NCI-H1436 treated with DMSO at 0.1 percent for 48 hours (cell line): ENCODE results near the gene SPAG7.

Experiments
- DNase-seq: peaks from one replicate; lab custom pipeline; 2025; lab: John Stamatoyannopoulos, UW

The SPAG7 gene

DNA sequence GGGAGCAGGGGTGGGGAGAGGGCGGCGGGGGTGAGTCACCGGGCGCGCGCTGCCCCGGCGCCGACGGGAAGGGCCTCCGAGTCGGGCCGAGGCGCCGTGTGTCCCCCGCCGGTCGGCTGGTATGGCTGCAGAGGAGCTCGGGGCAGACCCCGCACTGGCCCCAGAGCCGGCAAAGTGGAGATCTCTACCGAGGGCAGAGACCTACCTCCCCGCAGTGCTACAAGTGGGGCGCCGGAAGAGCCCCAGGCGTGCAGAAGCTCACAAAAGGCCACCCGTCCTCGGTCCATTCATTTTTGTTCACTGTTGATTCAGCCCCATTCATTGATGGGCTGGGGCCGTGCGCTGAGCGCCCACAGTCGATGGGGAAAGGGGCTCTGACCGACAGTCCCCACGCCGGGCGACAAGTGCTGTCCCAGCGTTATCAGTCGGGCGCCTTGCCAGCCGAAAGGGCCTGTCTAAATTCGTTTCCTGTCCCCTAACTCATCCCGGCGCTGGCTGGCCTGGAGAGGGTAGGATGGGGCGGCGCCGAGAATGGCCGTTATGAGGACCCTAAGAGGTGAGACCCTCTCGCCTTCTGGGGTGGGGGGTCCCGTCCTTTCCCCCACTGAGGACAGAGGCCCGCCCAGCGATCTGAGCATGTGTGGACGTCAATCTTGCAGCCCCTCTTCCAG lies 17.4 kb downstream of the SPAG7 start:
- DNase-seq, result no peak

DNA sequence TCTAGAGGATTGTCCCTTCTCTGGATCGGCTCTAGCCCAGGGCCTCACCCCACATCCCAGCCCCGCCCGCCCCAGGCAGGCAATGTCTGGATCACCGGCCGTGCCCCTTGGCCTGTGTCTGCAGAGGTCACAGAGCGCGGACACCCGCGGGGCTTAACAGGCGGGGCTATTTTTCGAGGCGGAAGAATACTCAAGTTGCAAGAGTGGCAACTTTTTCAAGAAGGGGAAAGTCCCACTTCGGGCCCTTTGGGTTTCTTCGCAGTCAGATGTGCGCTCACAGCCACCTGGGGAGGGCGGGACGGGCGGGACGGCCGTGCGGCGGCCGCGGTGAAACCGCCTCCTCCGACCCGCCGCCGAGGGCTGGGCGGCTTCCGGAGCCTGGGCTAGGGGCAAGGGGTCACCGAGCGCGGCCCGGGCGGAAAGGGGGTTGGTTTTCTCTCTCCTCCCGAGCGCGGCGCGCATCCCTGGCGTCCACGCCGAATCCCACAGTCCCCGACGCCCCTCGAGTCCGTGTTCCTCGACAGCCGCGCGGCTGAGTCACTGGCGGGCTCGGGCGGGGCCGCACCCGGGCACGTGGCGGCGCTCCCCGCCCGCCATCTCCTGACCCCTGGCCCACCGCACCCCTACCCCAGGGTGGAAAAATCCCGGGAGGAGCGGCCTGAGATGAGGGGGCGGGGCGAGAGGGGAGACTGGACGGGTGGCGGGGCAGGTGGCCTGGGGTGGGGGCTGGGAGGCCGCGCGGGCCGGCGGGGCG lies 18.1 kb downstream of the SPAG7 start:
- DNase-seq, result no peak

DNA sequence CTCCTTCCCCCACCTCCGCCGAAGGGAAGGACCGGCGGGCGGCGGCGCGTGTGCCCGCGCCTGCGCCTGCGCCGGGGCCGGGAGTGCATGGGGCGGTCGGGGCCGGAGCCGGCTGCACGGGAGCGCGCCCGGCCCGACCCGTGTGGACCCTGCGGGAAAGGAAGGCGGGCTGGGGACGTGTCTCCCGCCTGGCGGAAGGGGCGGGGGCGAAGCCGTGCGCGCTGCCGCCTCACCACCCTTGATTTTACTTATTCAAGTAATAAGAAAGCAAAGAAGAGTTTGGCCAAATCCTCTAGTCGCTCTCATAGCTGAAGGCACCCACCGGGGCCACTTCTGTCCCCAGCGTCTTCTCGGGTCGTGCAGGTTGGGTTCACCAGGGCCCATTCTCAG lies 18.7 kb downstream of the SPAG7 start:
- peak; percentile 36 for DNase-seq

DNA sequence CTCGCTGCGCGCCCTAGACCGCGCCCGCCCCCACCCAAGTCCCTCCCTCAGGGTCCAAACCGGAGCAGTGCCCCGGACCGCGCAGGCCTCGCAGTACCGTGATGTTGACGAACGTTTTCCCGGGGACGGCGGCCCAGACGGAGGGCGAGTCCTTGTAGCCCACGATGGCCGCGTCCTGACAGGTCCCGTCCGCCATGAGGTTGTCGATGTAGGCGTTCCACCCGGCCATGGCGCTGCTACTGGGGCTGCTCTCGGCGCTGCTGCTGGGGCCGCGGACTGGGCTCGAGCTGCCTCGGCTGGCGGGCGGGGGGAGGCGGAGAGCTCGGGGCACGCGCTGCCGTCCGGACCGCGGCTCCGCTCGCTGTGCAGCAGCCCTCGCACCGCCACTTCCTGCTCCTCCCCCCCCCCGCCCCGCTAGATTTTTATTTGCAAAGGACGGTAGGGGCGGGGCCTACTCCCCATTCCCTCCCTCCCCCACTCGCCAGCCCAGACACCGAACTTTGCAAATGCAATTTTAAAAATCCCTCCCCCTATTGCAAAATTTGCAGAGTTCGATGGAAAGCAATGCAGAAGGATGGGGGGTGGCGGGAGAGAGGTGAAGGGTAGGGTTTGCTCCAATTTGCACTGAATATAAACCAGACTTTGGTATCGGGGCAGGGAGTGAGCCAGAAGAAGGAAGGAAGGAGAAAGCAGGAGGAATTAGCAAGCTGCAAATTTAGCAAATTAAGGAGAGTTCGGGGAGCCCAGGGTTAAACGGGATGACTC lies 19.3 kb downstream of the SPAG7 start, which contains the start of gene PFN1:
PFN1 (minus strand) TSS at position 365 of the 765 bp plus-strand sequence; CDS start at position 229, 136 bp downstream.
- DNase-seq, result peak; percentile 55

DNA sequence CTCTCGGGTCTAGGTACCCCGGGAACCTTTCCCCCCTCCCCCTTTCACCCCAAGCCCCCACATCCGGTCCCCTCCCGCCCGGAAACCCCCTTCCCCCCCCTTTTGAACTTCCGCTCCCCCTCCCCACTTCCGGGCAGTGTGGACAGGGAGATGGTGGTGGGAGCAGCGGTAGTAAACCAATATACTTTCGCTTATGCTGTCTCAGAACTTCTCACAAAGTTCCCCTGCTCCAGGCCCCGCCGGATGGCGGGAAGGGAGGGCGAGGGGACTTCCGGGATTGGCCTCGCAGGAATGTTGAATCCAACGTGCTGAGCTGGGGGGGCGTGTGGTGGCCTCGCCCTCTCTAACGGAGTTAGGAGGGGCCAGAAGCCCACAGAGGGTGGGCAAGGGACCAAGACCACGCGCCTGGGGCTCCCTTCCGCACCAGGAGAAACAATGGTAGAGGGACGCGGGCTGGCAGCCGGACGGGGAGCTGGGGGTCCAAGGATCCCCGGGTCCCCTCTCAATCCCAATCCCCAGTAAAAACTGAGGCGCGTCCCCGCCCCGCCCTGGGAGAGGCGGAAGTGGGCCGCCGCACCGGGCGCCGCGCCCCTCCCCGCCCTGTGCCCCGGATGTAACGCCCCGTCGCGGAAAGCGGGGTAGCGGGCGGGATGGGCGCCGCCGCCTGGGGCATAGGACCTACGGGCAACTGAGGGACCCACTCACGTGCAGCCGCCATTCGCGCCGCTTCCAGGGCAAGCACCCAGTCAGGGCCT lies 20.0 kb downstream of the SPAG7 start:
- DNase-seq, result no peak

DNA sequence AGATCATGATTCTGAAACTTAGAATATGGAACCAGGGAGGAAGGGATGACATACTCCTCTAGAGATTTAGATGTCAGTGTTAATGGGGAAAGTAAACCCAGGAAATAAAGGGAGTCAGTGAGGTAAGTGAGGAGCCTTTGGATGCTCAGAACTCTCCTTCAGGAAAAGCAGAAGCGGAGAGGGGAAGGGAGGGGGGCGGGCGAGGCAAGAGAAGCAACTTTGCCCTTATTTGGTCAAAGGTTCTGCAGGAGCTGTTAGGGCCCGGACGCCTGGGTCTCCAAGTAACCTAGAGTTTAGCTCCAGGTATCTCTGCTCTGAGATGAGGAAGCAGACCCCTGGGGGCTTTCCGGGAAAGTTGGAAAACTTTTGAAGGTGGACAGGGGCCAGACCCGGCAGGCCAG lies 20.6 kb downstream of the SPAG7 start:
- DNase-seq, result no peak

DNA sequence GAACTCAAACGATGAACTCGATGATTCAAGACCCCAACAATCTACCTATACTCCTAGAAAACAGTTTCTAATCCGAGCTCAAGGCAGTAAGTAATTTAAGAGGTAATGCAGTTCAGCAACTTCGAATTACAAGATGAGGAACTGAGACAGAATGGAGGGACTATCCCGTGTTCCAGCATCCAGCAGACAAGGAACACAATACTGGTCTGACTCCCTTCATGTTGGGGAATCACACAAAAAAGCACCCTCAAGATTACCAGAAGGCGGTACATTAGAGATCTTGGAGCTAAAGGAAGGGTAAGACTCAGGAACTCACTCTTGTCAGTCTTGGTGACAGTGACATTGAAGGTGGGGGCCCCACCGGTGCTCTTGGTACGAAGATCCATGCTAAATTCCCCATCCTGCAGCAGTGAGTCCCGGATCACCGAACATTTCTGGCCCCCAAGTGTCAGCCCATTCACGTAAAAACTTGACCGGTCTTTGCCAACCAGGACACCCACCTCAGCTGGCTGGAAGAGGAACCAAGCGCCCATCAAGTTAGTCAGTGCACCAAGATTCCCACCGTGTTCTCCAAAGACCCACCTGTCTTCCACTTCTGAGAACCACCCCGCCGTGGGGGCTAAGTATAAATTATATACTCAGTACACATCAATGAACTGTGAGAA lies 21.2 kb downstream of the SPAG7 start:
- no peak for DNase-seq

DNA sequence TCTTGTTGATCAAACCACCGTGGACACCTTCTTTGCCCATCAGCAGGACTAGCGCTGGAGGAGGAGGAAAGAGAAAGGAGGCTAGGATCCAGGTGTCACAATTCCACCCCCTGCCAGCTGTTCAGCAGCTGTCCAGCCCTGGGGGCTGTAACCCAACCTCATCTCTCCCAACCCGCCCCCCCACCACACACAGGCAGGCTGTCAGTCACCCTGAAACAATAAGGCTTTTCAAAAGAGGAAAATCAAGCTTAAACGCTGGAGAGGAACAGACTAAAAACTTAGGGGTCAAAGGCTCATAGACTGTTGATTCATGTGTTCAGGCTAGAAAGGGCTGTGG lies 21.7 kb downstream of the SPAG7 start:
- no peak for DNase-seq

DNA sequence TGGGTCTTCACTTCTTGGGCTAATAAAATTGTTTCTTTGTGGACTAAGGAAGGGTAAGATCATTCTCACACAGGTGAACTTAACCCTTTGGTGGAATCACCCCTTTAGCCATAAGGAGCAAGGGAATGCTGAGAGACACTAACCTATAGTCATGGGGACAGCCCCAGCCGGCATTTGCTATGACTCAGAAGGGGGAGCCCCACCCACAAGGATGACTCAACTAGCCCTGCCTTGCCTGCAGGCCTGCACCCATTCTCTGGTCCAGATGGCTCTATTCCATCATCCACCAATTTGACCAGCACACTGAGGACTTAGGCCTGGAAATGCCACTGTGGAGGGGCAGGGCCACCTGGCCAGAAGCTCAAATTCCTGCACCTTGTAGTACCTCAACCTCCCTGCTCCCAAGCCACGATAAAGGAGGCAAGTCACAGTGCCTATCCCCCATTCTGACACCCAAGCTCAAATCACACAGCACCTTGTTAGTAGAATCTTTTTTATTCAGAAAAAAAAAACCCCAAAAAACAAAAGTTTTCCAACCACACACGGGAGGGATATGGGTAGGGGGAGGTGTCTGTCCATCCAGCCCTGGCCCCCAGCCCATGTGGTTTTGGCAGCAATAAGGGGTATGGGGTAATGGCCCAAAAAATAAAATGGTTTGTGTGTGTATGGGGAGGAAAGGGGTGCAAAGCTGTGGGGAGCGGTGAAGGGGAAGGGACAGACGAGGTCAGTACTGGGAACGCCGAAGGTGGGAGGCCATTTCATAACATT lies 22.3 kb downstream of the SPAG7 start:
- no peak for DNase-seq

DNA sequence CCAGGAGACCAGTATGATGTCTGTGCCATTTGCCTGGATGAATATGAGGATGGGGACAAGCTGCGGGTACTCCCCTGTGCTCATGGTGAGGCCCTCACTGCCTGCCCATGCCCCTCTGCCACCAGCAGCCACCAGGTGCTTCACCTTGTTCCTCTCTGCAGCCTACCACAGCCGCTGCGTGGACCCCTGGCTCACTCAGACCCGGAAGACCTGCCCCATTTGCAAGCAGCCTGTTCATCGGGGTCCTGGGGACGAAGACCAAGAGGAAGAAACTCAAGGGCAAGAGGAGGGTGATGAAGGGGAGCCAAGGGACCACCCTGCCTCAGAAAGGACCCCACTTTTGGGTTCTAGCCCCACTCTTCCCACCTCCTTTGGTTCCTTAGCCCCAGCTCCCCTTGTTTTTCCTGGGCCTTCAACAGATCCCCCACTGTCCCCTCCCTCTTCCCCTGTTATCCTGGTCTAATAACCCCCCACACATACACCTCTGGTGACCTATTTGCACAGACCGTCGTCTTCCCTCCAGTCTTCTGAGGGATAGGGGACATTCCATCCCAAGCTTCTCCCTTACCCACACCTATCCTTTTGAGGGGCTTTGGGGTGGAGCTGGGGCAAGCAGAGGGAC lies 23.0 kb downstream of the SPAG7 start:
- DNase-seq, result no peak

DNA sequence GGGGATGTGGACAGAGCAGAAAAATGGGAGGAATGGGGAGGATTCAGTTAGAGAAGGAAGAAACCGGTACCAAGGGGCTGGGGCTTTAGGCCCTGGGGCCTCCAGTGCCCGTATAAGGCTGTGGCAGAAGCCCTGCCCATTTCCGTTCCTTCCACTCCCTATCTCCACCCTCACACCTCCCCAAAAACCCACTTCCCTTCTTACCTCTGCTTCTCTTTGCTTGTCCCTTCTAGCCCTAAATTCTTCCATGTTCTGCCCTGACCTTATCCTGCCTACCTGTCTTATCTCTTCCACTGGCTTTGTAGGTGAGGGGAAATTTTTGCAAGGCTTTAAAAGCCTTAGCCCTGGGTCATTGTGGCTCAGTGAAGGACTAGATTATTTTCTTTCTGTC lies 23.5 kb downstream of the SPAG7 start:
- DNase-seq, result no peak

DNA sequence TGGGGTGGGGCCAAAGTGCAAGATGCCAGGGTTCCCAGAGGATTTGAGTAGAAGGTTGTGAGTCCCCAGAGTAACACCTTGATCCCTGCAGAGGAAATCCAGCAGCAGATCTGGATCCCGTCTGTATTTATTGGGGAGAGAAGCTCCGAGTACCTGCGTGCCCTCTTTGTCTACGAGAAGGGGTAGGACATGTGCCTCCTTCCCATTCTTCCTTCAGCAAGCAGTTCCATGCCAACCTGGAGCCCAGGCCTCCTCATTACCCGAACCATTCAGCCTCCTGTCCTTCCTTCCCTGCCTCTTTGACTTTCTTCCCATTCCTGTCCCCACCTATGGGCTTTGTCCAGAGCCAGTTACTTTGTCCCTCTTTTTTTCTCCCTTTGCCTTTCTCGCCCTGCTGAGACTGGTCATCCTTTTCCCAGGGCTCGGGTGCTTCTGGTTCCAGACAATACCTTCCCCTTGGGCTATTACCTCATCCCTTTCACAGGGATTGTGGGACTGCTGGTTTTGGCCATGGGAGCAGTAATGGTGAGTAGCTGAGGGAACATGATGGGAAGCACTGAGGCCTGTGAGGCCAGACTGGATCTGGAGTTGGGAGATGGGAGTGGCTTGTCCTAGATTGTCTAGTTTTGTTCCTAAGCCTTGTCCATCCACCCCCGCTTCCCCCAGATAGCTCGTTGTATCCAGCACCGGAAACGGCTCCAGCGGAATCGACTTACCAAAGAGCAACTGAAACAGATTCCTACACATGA lies 24.7 kb downstream of the SPAG7 start:
- no peak for DNase-seq

DNA sequence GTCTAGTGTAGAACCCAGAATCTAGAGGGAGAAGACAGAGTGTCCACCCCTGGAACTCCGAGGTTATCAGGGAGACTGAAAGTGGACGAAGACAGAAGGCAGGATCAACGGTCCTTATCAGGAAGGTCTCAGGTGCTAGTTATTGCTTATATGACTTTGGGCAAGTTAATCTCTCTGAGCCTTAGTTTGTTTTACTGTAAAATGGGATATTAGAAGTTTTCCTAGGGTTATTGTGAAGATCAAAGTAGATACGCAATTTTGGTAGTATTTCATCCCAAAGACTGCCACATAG lies 26.4 kb downstream of the SPAG7 start:
- DNase-seq, result no peak

DNA sequence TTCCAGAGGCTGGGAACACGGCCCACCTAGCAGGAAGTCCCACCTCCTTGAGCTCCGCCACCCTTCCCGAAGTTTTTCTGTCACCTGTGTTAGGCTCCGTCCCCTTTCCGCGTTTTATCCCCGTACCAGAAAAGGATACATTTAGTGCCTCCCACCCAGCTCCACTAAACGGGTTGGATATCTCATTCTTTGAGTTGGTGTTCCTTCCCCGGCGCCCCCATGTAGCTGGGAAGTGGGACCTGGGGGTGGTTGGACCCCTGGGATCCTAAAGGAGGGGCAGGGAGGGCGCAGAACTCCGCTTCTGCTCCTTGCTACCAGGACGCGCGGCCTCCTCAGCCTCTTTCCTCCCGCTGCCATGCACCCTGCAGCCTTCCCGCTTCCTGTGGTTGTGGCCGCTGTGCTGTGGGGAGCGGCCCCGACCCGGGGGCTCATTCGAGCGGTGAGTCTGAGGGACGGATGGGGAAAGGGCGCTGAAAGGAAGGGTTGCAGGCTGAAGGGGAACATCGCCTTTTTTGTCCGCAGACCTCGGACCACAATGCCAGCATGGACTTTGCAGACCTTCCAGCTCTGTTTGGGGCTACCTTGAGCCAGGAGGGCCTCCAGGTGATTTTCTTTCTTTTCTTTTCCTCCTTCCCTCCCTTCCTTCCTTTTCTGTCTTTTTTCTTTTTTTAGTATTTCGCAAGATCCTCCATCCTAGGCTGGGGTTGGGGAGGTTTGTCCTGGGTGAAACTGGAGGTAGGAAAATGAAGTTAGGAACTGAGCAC lies 26.9 kb downstream of the SPAG7 start:
- no peak for DNase-seq

DNA sequence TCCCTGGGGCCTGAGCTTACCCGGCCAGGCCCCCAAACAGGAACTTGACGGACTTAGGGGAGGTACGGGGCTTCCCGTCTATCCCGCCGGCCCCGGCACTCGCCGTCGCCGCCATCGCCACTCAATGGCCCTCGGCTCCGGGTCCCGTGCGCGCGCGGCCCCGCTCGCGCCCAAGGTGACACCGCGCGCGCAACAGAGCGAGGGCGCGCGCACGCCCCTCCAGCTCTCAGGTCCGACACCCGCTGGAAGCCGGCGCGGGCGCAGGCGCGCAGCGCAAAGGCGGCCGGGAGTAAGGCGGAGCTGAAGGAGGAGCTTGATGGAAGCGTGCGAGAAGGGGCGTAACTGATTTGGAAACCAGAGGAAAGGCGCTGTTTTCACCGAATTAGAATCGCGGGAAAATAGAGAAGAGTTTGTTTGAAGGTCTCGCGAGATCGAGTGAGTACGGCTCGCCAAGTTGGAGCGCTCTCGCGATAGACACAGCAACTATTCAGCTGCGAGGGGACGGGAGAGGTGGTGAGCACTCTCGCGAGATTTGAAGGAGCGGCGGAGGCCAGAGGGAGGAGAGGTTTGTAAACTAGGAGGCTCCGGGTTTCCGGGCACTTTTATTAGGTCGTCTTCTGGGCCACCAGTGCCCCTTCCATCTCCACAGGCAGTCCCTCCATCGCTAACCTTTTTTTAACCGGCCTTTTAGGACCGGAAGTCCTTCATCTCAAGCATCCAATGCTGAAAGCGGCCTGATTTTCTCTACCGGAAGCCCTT lies 27.6 kb downstream of the SPAG7 start, which contains the start of the genes RNF167 and SLC25A11:
RNF167 (plus strand) TSS at position 473 of the 759 bp plus-strand sequence. CDS start 642 bp downstream, outside the sequence.
SLC25A11 (minus strand) TSS at position 251 of the 759 bp plus-strand sequence; CDS start at position 115, 136 bp downstream.
- DNase-seq, result peak; percentile 97

DNA sequence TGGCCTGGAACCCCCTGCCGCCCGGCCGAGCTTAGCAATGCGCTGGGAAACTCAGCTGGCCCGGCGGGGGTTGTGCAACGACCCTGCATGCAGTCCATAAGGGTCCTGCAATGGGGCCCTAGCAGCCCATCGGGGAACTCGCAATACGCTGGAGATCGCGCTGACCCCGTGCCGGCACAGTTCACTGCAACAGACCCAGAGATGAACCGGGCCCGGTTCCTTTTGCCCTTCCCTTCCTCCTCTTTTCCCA lies 28.1 kb downstream of the SPAG7 start:
- DNase-seq, result no peak

DNA sequence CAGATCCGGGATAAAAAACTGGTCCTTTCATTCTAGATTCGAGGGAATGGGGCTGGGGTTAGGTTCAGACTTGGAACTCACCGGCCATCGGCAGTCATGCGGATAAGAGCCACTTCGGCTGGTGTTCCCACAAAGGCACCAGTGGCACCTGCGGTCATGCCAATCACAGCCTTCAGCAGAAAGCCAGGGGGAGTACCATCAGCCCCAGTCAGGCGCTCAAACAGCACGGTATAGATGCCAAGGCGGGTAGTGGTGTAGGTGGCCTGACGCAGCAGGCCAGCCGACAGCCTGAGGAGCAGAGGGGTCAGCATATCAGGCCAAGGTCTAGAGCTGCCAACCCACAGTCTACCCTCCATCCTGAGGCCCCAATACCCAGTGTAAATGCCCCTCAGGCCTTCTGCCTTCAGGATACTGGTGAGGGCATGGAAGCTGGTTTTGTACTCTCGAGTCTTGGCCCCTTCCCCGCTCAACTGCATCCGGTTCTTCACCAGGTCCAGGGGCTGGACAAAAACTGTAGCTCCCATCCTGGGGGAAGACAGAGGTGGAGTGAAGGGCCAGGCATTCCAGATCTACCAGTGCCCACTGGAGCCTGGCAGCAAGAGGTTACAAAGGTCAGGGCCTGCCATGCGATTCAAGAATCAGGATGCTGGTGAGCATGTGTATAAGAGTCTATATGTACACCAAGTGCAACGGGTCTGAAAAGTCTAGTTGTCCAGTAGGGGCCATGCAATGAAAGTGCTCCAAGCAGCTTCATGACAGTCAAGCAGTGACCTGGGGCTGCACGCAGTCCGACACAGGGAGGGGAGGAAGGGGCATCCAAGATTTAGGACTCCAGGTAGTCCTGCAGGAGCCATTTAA lies 28.7 kb downstream of the SPAG7 start:
- DNase-seq, result no peak

DNA sequence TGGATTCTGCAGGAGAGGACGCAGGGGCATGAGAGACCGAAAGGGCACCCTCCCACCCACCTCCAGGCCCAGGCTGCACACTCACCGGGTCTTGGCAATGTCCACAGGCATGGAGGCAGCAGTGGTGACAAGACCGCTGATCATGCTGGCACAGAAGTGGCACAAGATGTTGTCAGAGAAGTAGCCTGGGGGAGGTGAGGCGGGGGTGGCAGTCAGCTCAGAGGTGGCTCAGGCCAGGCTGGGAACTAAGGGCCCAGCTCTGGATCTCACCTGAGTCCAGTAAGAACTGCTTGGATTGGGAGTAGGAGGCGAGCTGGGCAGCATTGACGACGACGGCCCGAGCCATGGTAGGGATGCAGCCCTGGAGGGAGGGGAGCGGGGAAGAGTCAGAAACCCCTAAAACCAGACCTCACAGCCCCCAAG lies 29.5 kb downstream of the SPAG7 start:
- DNase-seq, result no peak
